Nasal cavity respiratory epithelium epithelial cell of viscerocranial mucosa (primary cell): ENCODE measurements around the gene PRAMEF8. TPM values are rescaled to one million over a fixed set of nuclear protein-coding genes. Genes with fewer than 3 reads are reported as not detected.

Experiments used
- total RNA-seq: library from RNA; depleted of rRNA; stranded (reverse); fragments of >200 nt; gene quantifications from 2 replicates; pipeline ENCODE4 v1.2.3, GENCODE V29; 2014

The PRAMEF8 gene
- not detected in 2 replicates for total RNA-seq

DNA sequence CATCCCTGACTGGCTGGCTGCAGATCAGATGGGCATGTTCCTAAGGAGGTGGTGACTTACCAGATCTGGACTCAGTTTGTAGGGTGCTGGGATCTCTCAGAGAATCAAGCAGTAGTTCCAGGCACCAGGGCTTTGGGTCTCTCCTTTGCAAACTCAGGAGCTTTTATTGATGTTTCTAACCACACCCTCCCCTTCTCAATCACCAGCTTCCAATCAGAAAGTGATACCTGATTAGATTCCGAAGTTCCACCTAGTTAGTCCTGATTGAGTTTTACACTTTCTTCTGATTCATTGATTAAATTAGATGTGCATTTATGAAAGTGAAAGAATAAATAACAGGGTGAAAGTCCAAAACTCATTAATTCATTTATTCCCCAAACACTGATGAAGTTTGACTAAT, at the start of gene PRAMEF8:
Gene PRAMEF8, minus strand, starts transcription at position 101 of the 400 bp plus-strand sequence. CDS start 1,046 bp downstream, outside the sequence.

DNA sequence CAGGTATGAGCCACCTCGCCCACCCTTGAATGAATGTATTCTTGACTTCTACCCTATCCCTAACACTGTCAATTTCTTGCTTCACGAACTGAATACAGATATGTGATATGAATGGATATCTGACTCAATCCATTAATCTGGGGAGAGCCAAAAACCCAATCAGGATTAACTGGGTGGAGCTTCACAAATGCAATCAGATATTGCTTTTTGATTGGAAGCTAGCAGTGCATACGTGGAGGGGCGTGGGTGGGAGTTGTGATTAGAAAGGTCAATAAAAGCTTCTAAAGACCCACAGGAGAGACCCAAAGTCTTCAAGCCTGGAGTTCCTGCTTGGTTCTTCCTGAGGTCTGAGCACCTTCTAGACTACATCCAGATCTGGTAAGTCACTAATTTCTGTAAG, 30.3 kb upstream of the PRAMEF8 start, which contains the start of gene PRAMEF15:
Gene PRAMEF15, plus strand, starts transcription at position 301 of the 400 bp plus-strand sequence. CDS start 2,827 bp downstream, outside the sequence.

DNA sequence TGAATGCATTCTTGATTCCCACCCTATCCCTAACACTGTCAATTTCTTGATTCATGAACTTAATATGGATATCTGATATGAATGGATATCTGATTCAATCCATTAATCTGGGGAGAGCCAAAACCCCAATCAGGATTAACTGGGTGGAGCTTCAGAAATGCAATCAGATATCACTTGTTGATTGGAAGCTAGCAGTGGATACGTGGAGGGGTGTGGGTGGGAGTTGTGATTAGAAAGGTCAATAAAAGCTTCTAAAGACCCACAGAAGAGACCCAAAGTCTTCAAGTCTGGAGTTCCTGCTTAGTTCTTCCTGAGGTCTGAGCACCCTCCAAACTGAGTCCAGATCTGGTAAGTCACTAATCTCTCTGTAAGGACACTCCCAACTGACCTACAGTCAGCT, 18.3 kb upstream of the PRAMEF8 start, which contains the start of gene PRAMEF33:
Gene PRAMEF33, plus strand, starts transcription at position 301 of the 400 bp plus-strand sequence. CDS start 2,416 bp downstream, outside the sequence.

DNA sequence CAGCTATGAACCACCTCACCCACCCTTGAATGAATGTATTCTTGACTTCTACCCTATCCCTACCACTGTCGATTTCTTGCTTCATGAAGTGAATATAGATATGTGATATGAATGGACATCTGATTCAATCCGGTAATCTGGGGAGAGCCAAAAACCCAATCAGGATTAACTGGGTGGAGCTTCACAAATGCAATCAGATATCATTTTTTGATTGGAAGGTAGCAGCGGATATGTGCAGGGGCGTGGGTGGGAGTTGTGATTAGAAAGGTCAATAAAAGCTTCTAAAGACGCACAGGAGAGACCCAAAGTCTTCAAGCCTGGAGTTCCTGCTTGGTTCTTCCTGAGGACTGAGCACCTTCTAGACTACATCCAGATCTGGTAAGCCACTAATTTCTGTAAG, 31.0 kb downstream of the PRAMEF8 start, which contains the start of gene PRAMEF5:
Gene PRAMEF5, plus strand, starts transcription at position 301 of the 400 bp plus-strand sequence. CDS start 5,071 bp downstream, outside the sequence.

Other genes starting within 250 kb of the PRAMEF8 start
- not detected in 2 replicates for gene PRAMEF27, start 228.6 kb downstream of the PRAMEF8 start, total RNA-seq
- not detected in 2 replicates for gene HNRNPCL3, start 224.4 kb downstream of the PRAMEF8 start, total RNA-seq
- gene PRAMEF25, start 214.4 kb downstream of the PRAMEF8 start, total RNA-seq, result not detected in 2 replicates
- gene HNRNPCL2, start 168.3 kb downstream of the PRAMEF8 start, total RNA-seq, result not detected in 2 replicates
- gene PRAMEF26, start 129.1 kb downstream of the PRAMEF8 start, total RNA-seq, result not detected in 2 replicates
- not detected in 2 replicates for gene HNRNPCL4, start 119.5 kb downstream of the PRAMEF8 start, total RNA-seq
- gene PRAMEF9, start 113.3 kb downstream of the PRAMEF8 start, total RNA-seq, result not detected in 2 replicates
- not detected in 2 replicates for gene PRAMEF13, start 83.7 kb downstream of the PRAMEF8 start, total RNA-seq
- not detected in 2 replicates for gene PRAMEF18, start 59.0 kb downstream of the PRAMEF8 start, total RNA-seq
- gene PRAMEF5, start 30.9 kb downstream of the PRAMEF8 start, total RNA-seq, result not detected in 2 replicates
- not detected in 2 replicates for gene PRAMEF33, start 18.4 kb upstream of the PRAMEF8 start, total RNA-seq
- not detected in 2 replicates for gene PRAMEF15, start 30.4 kb upstream of the PRAMEF8 start, total RNA-seq
- not detected in 2 replicates for gene PRAMEF14, start 62.0 kb upstream of the PRAMEF8 start, total RNA-seq
- not detected in 2 replicates for gene PRAMEF19, start 86.8 kb upstream of the PRAMEF8 start, total RNA-seq
- not detected in 2 replicates for gene PRAMEF17, start 104.5 kb upstream of the PRAMEF8 start, total RNA-seq
- not detected in 2 replicates for gene PRAMEF20, start 125.3 kb upstream of the PRAMEF8 start, total RNA-seq
- not detected in 2 replicates for gene LRRC38, start 228.9 kb upstream of the PRAMEF8 start, total RNA-seq